IPS-20b (cell line): Measurements from ENCODE around the gene ABL1.

Source experiments
- H3K27ac ChIP-seq: one replicate; pipeline ENCODE4 v1.5.1; 2013; ENCODE audit warnings: low read length
- H3K27me3 ChIP-seq: 2 replicates; pipeline ENCODE4 v1.6.1; 2013; ENCODE audit warnings: mild to moderate bottlenecking, low read length, inconsistent platforms; ENCODE audit not compliant: insufficient read depth
- H3K36me3 ChIP-seq: 2 replicates; pipeline ENCODE4 v1.6.1; 2013; ENCODE audit warnings: low read depth, mild to moderate bottlenecking, inconsistent platforms, low read length, moderate library complexity; ENCODE audit not compliant: insufficient read depth
- H3K4me1 ChIP-seq: 2 replicates; pipeline ENCODE4 v1.6.1; 2013; ENCODE audit warnings: mild to moderate bottlenecking, control low read depth, inconsistent platforms, low read length, moderate library complexity; ENCODE audit not compliant: insufficient read depth
- H3K4me3 ChIP-seq: 2 replicates; pipeline ENCODE4 v1.5.1; 2013; ENCODE audit warnings: mild to moderate bottlenecking, low read length, inconsistent platforms
- H3K9ac ChIP-seq: 2 replicates; pipeline ENCODE4 v1.6.1; 2013; ENCODE audit warnings: low read depth, mild to moderate bottlenecking, inconsistent platforms, low read length, moderate library complexity
- H3K9me3 ChIP-seq: 2 replicates; pipeline ENCODE4 v1.6.1; 2013; ENCODE audit warnings: mild to moderate bottlenecking, low read depth, low read length, inconsistent platforms; ENCODE audit not compliant: insufficient read depth

The ABL1 gene

GRCh38 chr9:130896233-130897014, 61.4 kb downstream of the ABL1 start, which contains the start of gene QRFP:
Gene QRFP (minus strand): TSS chr9:130896812. CDS start chr9:130893838, 2,974 bp downstream.
- no peak within 1 kb of the TSS for H3K27ac ChIP-seq
- no peak within 1 kb of the TSS for H3K9ac ChIP-seq
- H3K36me3 ChIP-seq = peaks cover 12% of the 10 kb centered on the region
- H3K4me3 ChIP-seq = no peak within 1 kb of the TSS
- 0 out of 2 replicates have a peak, but pooled peaks cover 2% of the 10 kb centered on the region for H3K4me1 ChIP-seq
- no peaks in the 10 kb centered on the region for H3K27me3 ChIP-seq
- H3K9me3 ChIP-seq = no peaks in the 10 kb centered on the region

- H3K9me3 ChIP-seq = no peaks in the 10 kb centered on the region
- 0 out of 2 replicates have a peak, but pooled peaks cover 2% of the 10 kb centered on the region for H3K4me1 ChIP-seq
- H3K27me3 ChIP-seq = no peaks in the 10 kb centered on the region
- H3K27ac ChIP-seq = no peak overlapping the region
- H3K36me3 ChIP-seq = peaks cover 6% of the 10 kb centered on the region; the same call in 1 of the 2 replicates
- no peak overlapping the region for H3K9ac ChIP-seq
- H3K4me3 ChIP-seq = no peak overlapping the region
These were observed 62.2 kb downstream of the ABL1 start for GRCh38 chr9:130897105-130897751.

- H3K4me3 ChIP-seq = no peak overlapping the region
- H3K4me1 ChIP-seq = 0 out of 2 replicates have a peak, but pooled peaks cover 2% of the 10 kb centered on the region
- H3K9ac ChIP-seq = no peak overlapping the region
- H3K27me3 ChIP-seq = no peaks in the 10 kb centered on the region
- H3K36me3 ChIP-seq = no peaks in the 10 kb centered on the region
- H3K27ac ChIP-seq = no peak overlapping the region
- no peaks in the 10 kb centered on the region for H3K9me3 ChIP-seq
These were observed 62.9 kb downstream of the ABL1 start for GRCh38 chr9:130897848-130898551.

GRCh38 chr9:130898552-130898852, 63.4 kb downstream of the ABL1 start:
- Histone ChIP-seq H3K27ac (no peak overlapping the region), H3K9ac (no peak overlapping the region), H3K4me1 (0 out of 2 replicates have a peak, but pooled peaks cover 2% of the 10 kb centered on the region), H3K4me3 (no peak overlapping the region), H3K9me3 (no peaks in the 10 kb centered on the region), H3K27me3 (no peaks in the 10 kb centered on the region), H3K36me3 (no peaks in the 10 kb centered on the region)

- Histone ChIP-seq H3K9me3 (no peaks in the 10 kb centered on the region), H3K4me3 (no peak overlapping the region), H3K27ac (no peak overlapping the region), H3K9ac (no peak overlapping the region), H3K36me3 (no peaks in the 10 kb centered on the region), H3K4me1 (0 out of 2 replicates have a peak, but pooled peaks cover 2% of the 10 kb centered on the region), H3K27me3 (no peaks in the 10 kb centered on the region)
These were observed 64.1 kb downstream of the ABL1 start for GRCh38 chr9:130899051-130899748.

- Histone ChIP-seq H3K9ac (no peak overlapping the region), H3K36me3 (no peaks in the 10 kb centered on the region), H3K4me1 (0 out of 2 replicates have a peak, but pooled peaks cover 1% of the 10 kb centered on the region), H3K27ac (no peak overlapping the region), H3K27me3 (no peaks in the 10 kb centered on the region), H3K4me3 (no peak overlapping the region), H3K9me3 (no peaks in the 10 kb centered on the region)
These were observed 65.8 kb downstream of the ABL1 start for GRCh38 chr9:130900701-130901497.

GRCh38 chr9:130901498-130902203, 66.6 kb downstream of the ABL1 start:
- Histone ChIP-seq H3K27me3 (no peaks in the 10 kb centered on the region), H3K4me1 (no peaks in the 10 kb centered on the region), H3K4me3 (no peak overlapping the region), H3K27ac (no peak overlapping the region), H3K36me3 (no peaks in the 10 kb centered on the region), H3K9me3 (no peaks in the 10 kb centered on the region), H3K9ac (no peak overlapping the region)

GRCh38 chr9:130902204-130903185, 67.4 kb downstream of the ABL1 start:
- Histone ChIP-seq H3K4me3 (no peak overlapping the region), H3K4me1 (no peaks in the 10 kb centered on the region), H3K27ac (no peak overlapping the region), H3K36me3 (no peaks in the 10 kb centered on the region), H3K9me3 (no peaks in the 10 kb centered on the region), H3K27me3 (no peaks in the 10 kb centered on the region), H3K9ac (no peak overlapping the region)

- no peak overlapping the region for H3K9ac ChIP-seq
- H3K4me3 ChIP-seq = no peak overlapping the region
- no peaks in the 10 kb centered on the region for H3K36me3 ChIP-seq
- no peaks in the 10 kb centered on the region for H3K9me3 ChIP-seq
- H3K27ac ChIP-seq = no peak overlapping the region
- no peaks in the 10 kb centered on the region for H3K27me3 ChIP-seq
- H3K4me1 ChIP-seq = no peaks in the 10 kb centered on the region
These were observed 68.4 kb downstream of the ABL1 start for GRCh38 chr9:130903194-130904069.
